GM19239 (cell line): ENCODE measurements around the gene PNMT.
"Not testable (repeated sequence)": the region's sequence is repeated elsewhere in the genome, so short reads cannot be mapped to it uniquely, and the experiment has no call there.

ENCODE experiments used
- DNase-seq: peaks from one replicate; pipeline ENCODE4 v3.0.0; 2011; ENCODE audit warnings: low spot score; ENCODE audit not compliant: insufficient read length
- FAIRE-seq: peaks from 2 replicates; lab custom pipeline; 2011; peaks lifted over from hg19 to GRCh38; lab: Jason Lieb, UNC

The PNMT gene

DNA sequence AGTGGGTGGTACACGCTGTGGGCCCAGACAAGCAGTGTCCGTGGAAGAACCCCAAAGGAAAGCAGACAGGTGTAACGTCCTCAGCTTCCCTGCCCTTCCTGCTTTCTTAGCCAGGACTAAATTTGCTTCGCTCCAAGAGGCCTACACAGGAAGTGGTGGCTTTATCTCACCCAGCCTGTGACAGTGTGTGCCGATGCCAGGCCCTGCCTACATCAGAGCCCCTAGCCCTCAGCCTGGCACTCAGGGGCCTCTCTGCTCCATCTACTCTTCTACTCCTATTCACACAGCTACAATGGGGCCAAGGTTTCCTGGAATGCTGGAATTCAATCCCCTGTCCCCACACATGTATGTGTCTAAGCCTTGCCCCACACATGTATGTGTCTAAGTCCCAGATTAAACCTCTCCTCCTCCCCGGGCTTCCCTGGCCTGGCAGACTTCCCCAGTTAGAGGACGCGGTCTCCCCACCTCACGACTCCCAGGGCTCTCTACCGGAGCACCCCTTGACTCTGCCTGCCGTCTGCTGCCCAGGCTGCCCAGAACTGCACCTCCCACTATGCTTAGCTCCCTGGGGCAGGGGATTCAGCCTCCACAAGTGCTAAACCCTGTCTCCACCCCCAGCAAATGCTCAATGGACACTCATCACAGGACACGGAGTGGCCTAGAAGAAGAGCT lies 11.4 kb downstream of the PNMT start:
- DNase-seq (no peak), FAIRE-seq (peak; percentile 63)

DNA sequence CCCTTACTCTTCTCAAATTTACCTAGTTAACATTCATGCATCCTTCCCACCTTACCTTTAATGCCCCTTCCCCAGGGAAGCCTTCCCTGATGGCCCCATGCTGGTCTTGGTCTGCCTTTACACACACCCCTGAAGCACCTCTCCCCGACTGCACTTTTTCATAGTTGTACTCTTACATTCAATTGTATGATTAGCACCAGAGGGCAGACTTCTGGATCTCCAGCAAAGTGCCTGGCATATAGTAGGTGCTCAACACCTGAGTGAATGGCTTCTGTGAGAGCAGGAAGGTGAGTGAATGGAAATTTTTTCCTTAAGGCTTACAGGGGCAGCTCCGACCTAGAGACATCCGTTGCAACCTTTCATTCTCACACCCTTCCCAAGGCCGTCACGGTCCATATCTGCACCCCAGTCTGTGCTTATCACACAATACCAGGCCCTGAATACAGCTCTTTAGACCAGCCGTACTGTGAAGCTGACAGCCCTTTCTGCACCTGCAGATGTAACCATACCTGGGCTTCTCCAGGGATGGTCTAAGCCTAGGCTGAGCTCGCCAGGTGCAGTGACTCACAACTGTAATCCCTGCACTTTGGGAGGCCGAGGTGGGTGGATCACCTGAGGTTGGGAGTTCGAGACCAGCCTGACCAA lies 15.2 kb downstream of the PNMT start:
- FAIRE-seq, result no peak
- DNase-seq, result no peak

GRCh38 chr17:39684369-39685192 lies 16.3 kb downstream of the PNMT start:
- DNase-seq, result no peak
- FAIRE-seq, result no peak

DNA sequence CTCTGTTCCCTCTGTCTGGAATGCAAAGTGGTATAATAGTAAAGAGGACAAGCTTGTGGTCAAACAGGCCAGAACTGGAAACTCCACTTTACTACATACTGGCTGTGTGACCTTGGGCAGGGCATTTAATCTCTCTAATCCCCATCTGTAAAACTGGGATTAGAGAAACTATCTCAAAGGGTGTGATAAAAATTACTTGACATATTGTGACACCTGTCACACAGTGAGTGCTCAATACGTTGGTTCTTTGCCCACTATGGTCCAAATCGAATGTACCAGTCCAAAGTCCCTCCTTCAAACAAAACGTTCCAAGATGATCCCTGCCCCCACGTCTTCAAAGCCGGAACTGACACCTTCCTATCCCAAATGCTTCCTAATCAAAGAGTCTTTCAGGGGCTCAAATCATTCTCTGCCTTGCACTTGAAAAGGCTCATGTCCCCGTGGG lies 18.9 kb downstream of the PNMT start:
- DNase-seq (no peak), FAIRE-seq (no peak)

GRCh38 chr17:39687546-39688474 lies 19.6 kb downstream of the PNMT start, which contains the start of gene PGAP3:
TSS of gene PGAP3 (minus strand) at chr17:39688057. CDS start at chr17:39688014, 43 bp downstream.
- peak; percentile 85 for DNase-seq
- FAIRE-seq, result peak; percentile 94

DNA sequence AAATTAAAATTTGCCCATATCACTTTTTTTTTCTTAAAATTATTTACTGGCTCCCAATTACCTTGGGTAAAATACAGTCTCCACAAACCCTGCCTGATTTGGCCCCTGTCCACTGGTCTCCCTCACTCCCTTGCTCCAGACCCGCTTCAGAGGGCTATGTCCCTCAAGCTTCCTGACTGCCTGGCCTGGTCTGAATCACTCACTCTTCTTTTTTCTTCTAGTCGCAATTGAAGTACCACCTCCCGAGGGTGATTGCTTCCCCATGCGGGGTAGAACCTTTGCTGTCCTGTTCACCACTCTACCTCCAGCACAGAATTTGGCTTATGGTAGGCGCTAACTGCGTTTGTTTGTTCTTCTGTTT lies 20.2 kb downstream of the PNMT start:
- no peak for FAIRE-seq
- DNase-seq, result no peak

DNA sequence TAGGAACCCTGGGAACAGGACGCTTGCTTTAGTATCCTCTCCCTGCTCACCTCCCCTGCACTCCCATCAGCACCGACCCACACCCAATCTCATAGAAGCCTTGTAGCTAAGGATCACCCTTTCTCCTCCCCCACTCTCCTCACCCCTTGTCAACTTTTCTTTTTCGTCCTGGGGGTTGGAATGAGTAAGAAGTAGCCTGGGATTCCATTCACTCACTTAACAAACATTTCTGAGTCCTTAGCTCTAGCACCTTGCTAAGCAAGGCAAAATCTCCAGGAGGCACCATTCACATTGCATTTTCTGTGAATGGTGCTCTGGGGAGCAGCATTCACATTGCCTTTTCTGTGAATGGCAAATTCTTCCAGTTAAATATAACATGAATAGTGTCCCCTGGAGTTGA lies 20.7 kb downstream of the PNMT start:
- FAIRE-seq, result no peak
- DNase-seq, result no peak

DNA sequence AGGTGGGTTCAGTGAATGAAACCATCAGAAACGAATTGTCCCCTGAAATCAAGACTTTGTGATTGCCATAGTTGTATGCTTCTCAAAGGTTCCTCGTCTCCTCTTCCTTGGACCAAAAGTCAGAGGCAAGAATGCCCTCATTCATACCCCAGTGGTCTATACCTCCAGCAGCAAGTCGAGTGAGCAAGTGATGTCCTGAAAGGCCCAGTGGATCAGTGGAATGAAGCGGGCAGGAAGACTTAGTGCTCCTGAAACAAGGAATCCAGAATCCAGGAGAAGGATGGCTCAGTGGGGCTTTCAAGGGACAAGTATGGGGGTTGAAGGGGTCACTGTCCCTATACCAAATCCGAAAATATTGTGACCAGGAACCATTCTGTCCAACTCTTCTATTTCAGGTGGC lies 26.3 kb downstream of the PNMT start:
- no peak for FAIRE-seq
- DNase-seq, result no peak

GRCh38 chr17:39695089-39695474 lies 26.8 kb downstream of the PNMT start:
- DNase-seq, result no peak

GRCh38 chr17:39696731-39697130 lies 28.5 kb downstream of the PNMT start:
- no peak for FAIRE-seq
- DNase-seq, result no peak

More at GRCh38 chr17:39695089-39695474, 26.8 kb downstream of the PNMT start:
- no peak for FAIRE-seq

GRCh38 chr17:39697961-39698360 lies 29.7 kb downstream of the PNMT start:
- FAIRE-seq (no peak), DNase-seq (no peak)

DNA sequence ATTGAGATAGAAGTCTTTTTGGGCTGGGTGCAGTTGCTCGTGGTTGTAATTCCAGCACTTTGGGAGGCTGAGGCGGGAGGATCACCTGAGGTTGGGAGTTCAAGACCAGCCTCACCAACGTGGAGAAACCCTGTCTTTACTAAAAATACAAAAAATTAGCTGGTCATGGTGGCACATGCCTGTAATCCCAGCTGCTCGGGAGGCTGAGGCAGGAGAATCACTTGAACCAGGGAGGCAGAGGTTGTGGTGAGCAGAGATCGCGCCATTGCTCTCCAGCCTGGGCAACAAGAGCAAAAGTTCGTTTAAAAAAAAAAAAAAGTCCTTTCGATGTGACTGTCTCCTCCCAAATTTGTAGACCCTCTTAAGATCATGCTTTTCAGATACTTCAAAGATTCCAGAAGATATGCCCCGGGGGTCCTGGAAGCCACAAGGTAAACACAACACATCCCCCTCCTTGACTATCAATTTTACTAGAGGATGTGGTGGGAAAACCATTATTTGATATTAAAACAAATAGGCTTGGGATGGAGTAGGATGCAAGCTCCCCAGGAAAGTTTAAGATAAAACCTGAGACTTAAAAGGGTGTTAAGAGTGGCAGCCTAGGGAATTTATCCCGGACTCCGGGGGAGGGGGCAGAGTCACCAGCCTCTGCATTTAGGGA lies 31.0 kb downstream of the PNMT start:
- not testable (repeated sequence) for FAIRE-seq, DNase-seq

GRCh38 chr17:39699818-39700147 lies 31.5 kb downstream of the PNMT start, which contains the start of gene ERBB2:
TSS of gene ERBB2 (plus strand) at chr17:39700064. CDS start at chr17:39700239, 175 bp downstream.
- no peak for FAIRE-seq
- no peak for DNase-seq

DNA sequence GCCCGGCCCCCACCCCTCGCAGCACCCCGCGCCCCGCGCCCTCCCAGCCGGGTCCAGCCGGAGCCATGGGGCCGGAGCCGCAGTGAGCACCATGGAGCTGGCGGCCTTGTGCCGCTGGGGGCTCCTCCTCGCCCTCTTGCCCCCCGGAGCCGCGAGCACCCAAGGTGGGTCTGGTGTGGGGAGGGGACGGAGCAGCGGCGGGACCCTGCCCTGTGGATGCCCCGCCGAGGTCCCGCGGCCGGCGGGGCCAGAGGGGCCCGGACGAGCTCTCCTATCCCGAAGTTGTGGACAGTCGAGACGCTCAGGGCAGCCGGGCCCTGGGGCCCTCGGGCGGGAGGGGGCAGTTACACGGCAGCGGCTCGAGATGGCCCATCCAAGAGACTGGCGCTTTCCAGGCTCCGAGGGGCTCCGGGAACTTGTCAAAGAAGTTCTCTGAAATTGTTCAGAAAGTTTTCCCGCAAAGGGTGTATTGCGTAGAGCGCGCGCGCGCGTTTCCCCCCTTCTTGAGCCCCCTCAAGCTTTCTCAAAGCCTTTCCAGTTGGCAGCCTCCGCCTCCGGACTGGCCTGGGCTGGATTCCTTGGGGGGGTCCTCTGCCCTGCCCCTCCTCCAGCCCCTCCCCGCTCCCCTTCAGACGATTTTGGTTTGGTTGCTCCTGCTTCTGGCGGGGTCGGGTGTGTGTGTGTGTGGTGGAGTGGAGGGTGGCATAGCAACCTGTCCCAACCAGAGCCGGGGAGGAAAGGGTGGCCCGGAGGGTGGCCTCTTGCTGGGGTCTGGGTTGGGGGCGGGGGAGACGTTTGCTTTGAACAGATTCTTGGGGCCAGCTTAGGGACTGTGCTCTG lies 32.1 kb downstream of the PNMT start:
- FAIRE-seq, result no peak
- no peak for DNase-seq

GRCh38 chr17:39701012-39701783 lies 32.9 kb downstream of the PNMT start:
- DNase-seq (no peak), FAIRE-seq (no peak)

GRCh38 chr17:39701784-39702422 lies 33.6 kb downstream of the PNMT start:
- FAIRE-seq (no peak), DNase-seq (no peak)
